HEK293 (cell line): ENCODE measurements around the gene NSUN3.
A peak's percentile ranks its signal among the peaks of the same experiment; 100 is the strongest.

ENCODE experiments used
- CTCF ChIA-PET: fragments of 350-600 bp; formaldehyde crosslinking; extraction: SDS; loops from one replicate; lab custom pipeline; 2021; ENCODE audit warnings: antibody characterized with exemption; lab: Yijun Ruan, JAX
- POLR2A ChIA-PET: fragments of 300-600 bp; formaldehyde crosslinking; extraction: SDS; loops from one replicate; lab custom pipeline; 2020; ENCODE audit warnings: antibody characterized with exemption, inconsistent platforms; lab: Yijun Ruan, JAX
- H3K27ac ChIP-seq: fragments of 200-500 bp; sonication (Bioruptor generic); 2 replicates; pipeline ENCODE4 v1.5.1; 2014; ENCODE audit warnings: low read depth, low read length, control low read depth, inconsistent platforms; ENCODE audit errors: extremely low read depth
- H3K36me3 ChIP-seq, 2 experiments: fragments of 200-500 bp in 1 of 2; sonication (Bioruptor generic) in 1 of 2; 1 replicate in 1 of 2; 2 replicates in 1 of 2; pipeline ENCODE4 v1.5.1; 2014 to 2017; ENCODE audit warnings: inconsistent platforms in 2 of 2, low read length in 2 of 2; ENCODE audit not compliant: control insufficient read depth in 2 of 2, insufficient read depth in 1 of 2
- H3K4me1 ChIP-seq: fragments of 200-500 bp; sonication (Bioruptor generic); 2 replicates; pipeline ENCODE4 v1.5.1; 2014; ENCODE audit warnings: mild to moderate bottlenecking, low read length, inconsistent platforms; ENCODE audit not compliant: control insufficient read depth, insufficient read depth
- H3K4me3 ChIP-seq: 2 replicates; pipeline ENCODE4 v1.5.1; 2011; ENCODE audit warnings: low read depth, mild to moderate bottlenecking, control low read depth, low read length, moderate library complexity
- H3K9me3 ChIP-seq: fragments of 200-500 bp; sonication (Bioruptor generic); 2 replicates; pipeline ENCODE4 v1.5.1; 2014; ENCODE audit warnings: low read depth, low read length, inconsistent platforms; ENCODE audit not compliant: control insufficient read depth, insufficient read depth
- HOXA7 ChIP-seq: sonication (generic); formaldehyde crosslinking; IDR thresholded peaks from 2 replicates; pipeline ENCODE4 v1.8.1; 2022; ENCODE audit warnings: missing genetic modification reagents, borderline replicate concordance
- OSR2 ChIP-seq: fragments of 450-650 bp; formaldehyde crosslinking; IDR thresholded peaks from 2 replicates; pipeline ENCODE4 v1.5.1; 2016; ENCODE audit warnings: missing biosample characterization, missing genetic modification characterization
- ZBTB48 ChIP-seq: fragments of 450-650 bp; formaldehyde crosslinking; IDR thresholded peaks from 2 replicates; pipeline ENCODE4 v1.5.1; 2016; ENCODE audit warnings: missing biosample characterization, missing genetic modification characterization
- ZFP3 ChIP-seq: fragments of 450-650 bp; formaldehyde crosslinking; IDR thresholded peaks from 2 replicates; pipeline ENCODE4 v1.5.1; 2016; ENCODE audit warnings: low read depth, missing biosample characterization, missing genetic modification characterization
- ZNF112 ChIP-seq: fragments of 450-650 bp; formaldehyde crosslinking; IDR thresholded peaks from 2 replicates; pipeline ENCODE4 v1.5.0; 2017; ENCODE audit warnings: missing biosample characterization, missing genetic modification characterization
- ZNF138 ChIP-seq: fragments of 450-650 bp; formaldehyde crosslinking; IDR thresholded peaks from 2 replicates; pipeline ENCODE4 v1.5.1; 2016; ENCODE audit warnings: missing biosample characterization, missing genetic modification characterization, borderline replicate concordance
- ZNF350 ChIP-seq: fragments of 450-650 bp; formaldehyde crosslinking; IDR thresholded peaks from 2 replicates; pipeline ENCODE4 v1.5.0; 2017; ENCODE audit warnings: missing biosample characterization, mild to moderate bottlenecking, missing genetic modification characterization
- ZNF366 ChIP-seq: fragments of 450-650 bp; formaldehyde crosslinking; conservative IDR thresholded peaks from 2 replicates; pipeline ENCODE4 v1.5.1; 2016; ENCODE audit warnings: missing biosample characterization, missing genetic modification characterization
- ZNF423 ChIP-seq: fragments of 450-650 bp; formaldehyde crosslinking; IDR thresholded peaks from 2 replicates; pipeline ENCODE4 v1.5.1; 2016; ENCODE audit warnings: missing biosample characterization, missing genetic modification characterization
- ZNF426 ChIP-seq: fragments of 450-650 bp; formaldehyde crosslinking; IDR thresholded peaks from 2 replicates; pipeline ENCODE4 v1.5.1; 2017; ENCODE audit warnings: missing biosample characterization, missing genetic modification characterization, mild to moderate bottlenecking, inconsistent platforms, moderate library complexity
- ZNF501 ChIP-seq: fragments of 450-650 bp; formaldehyde crosslinking; IDR thresholded peaks from 2 replicates; pipeline ENCODE4 v1.5.1; 2016; ENCODE audit warnings: missing biosample characterization, missing genetic modification characterization
- ZNF521 ChIP-seq: fragments of 450-650 bp; formaldehyde crosslinking; IDR thresholded peaks from 2 replicates; pipeline ENCODE4 v1.5.1; 2017; ENCODE audit warnings: missing biosample characterization, mild to moderate bottlenecking, missing genetic modification characterization
- ZNF529 ChIP-seq: fragments of 450-650 bp; formaldehyde crosslinking; IDR thresholded peaks from 2 replicates; pipeline ENCODE4 v1.5.1; 2017; ENCODE audit warnings: missing genetic modification characterization, missing biosample characterization; ENCODE audit not compliant: insufficient replicate concordance
- ZNF596 ChIP-seq: fragments of 450-650 bp; IDR thresholded peaks from 2 replicates; pipeline ENCODE4 v1.5.0; 2018; ENCODE audit warnings: missing biosample characterization, mild to moderate bottlenecking, missing genetic modification characterization, moderate library complexity
- ZNF792 ChIP-seq: fragments of 450-650 bp; formaldehyde crosslinking; IDR thresholded peaks from 2 replicates; pipeline ENCODE4 v1.5.1; 2016; ENCODE audit warnings: missing biosample characterization, missing genetic modification characterization
- ZNF843 ChIP-seq: fragments of 450-650 bp; formaldehyde crosslinking; IDR thresholded peaks from 2 replicates; pipeline ENCODE4 v1.5.1; 2016; ENCODE audit warnings: missing biosample characterization, missing genetic modification characterization
- TF ChIP-seq, protein P1 (sequence below): fragments of 450-650 bp; formaldehyde crosslinking; IDR thresholded peaks from 2 replicates; pipeline ENCODE4 v1.5.1; 2016; ENCODE audit warnings: missing biosample characterization, missing genetic modification characterization, borderline replicate concordance
- TF ChIP-seq, protein P2 (sequence below): fragments of 450-650 bp; formaldehyde crosslinking; IDR thresholded peaks from 2 replicates; pipeline ENCODE4 v1.5.1; 2016; ENCODE audit warnings: missing biosample characterization, missing genetic modification characterization, low read depth
- TF ChIP-seq, protein P3 (sequence below): fragments of 450-650 bp; formaldehyde crosslinking; conservative IDR thresholded peaks from 2 replicates; pipeline ENCODE4 v1.5.1; 2016; ENCODE audit warnings: low read depth, missing biosample characterization, missing genetic modification characterization
- TF ChIP-seq, protein P4 (sequence below): fragments of 450-650 bp; formaldehyde crosslinking; optimal IDR thresholded peaks from 2 replicates; pipeline ENCODE3; 2016; ENCODE audit warnings: missing biosample characterization, mild to moderate bottlenecking, missing genetic modification characterization
- TF ChIP-seq, protein P5 (sequence below): fragments of 450-650 bp; formaldehyde crosslinking; IDR thresholded peaks from 2 replicates; pipeline ENCODE4 v1.5.1; 2016; ENCODE audit warnings: missing biosample characterization, missing genetic modification characterization

NSUN3 gene

DNA sequence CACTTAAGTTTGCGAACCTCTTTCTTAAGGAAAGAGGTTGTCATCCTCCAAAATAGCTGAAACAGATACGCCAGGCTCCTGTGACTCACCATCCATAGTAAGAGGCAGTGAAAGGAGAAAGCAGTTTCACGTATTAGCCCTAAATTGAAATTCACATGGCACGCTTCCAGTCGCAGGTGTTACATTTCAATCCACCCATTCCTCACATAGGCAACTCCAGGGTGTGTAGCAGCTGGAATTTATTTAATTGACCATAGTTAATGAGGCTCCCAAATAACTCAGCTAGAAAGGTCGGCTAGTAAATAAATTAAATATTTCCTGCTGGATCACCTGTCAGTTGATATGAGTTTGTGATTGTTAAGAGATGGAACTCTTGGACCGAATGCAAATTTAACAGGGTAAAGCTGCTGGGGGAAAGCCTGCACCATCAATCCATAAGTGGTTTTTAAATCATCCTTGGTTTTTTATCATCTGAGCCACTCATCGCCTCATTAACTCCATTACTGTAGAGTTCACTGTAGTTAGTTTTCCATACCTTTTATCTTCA lies 19.6 kb downstream of the NSUN3 start (continued):
- TF ChIP-seq, protein P1, sequence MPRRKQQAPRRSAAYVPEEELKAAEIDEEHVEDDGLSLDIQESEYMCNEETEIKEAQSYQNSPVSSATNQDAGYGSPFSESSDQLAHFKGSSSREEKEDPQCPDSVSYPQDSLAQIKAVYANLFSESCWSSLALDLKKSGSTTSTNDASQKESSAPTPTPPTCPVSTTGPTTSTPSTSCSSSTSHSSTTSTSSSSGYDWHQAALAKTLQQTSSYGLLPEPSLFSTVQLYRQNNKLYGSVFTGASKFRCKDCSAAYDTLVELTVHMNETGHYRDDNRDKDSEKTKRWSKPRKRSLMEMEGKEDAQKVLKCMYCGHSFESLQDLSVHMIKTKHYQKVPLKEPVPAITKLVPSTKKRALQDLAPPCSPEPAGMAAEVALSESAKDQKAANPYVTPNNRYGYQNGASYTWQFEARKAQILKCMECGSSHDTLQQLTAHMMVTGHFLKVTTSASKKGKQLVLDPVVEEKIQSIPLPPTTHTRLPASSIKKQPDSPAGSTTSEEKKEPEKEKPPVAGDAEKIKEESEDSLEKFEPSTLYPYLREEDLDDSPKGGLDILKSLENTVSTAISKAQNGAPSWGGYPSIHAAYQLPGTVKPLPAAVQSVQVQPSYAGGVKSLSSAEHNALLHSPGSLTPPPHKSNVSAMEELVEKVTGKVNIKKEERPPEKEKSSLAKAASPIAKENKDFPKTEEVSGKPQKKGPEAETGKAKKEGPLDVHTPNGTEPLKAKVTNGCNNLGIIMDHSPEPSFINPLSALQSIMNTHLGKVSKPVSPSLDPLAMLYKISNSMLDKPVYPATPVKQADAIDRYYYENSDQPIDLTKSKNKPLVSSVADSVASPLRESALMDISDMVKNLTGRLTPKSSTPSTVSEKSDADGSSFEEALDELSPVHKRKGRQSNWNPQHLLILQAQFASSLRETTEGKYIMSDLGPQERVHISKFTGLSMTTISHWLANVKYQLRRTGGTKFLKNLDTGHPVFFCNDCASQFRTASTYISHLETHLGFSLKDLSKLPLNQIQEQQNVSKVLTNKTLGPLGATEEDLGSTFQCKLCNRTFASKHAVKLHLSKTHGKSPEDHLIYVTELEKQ (tag by site-specific recombination), result peak; percentile 64
- TF ChIP-seq ZNF596 (tag by site-specific recombination), result no peak
- TF ChIP-seq ZNF423, result no peak
- TF ChIP-seq ZFP3 (tag by site-specific recombination), result no peak
- TF ChIP-seq OSR2 (tag by site-specific recombination), result peak; percentile 91
- TF ChIP-seq ZNF792 (tag by site-specific recombination), result no peak

DNA sequence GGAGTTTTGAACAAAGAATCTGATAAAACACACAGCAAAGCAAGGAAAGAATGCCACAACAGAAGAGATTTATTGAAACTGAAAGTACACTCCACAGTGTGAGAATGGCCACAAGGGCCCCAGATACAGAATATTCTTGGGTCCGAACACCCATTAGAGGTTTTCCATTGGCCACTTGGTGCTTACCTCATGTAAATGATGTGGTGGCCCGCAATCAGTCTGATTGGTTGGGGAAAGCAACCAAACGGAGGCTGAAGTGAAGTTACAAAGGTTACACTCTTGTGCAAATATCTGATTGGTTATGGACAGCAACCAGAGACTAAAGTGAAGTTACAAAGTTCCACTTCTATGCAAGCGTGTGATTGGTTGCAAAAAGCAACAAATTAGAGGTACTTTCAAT lies 20.4 kb downstream of the NSUN3 start:
- ChIA-PET POLR2A (interaction anchor here (2.3 kb wide), 1 partner anchor 20 kb away, joined by 11 read pairs; the partner anchor contains the start of genes DHFR2 and NSUN3), CTCF (no interaction called here)
- H3K4me1 ChIP-seq, result no peaks in the 10 kb centered on the region; the same call in 1 of the 2 replicates

DNA sequence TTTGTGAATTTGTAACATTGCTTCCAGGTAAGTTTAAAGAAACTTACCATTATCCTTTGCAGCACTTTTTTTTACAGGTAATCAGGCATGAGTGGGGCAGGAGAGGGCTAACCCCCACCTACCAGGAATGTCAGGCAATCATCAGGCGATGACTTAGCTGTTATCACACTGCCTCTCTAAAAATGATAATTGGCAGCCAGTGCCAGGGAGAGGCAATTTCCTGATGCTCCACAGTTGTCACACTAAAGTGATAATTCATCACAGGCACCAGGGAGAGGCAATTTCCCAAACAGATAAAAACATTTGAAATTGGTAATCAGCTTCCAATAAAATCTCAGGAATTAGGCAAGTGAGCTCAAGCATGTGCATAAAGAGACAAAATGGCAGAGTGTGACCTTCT lies 26.3 kb downstream of the NSUN3 start:
- no peak for TF ChIP-seq ZNF843 (tag by site-specific recombination)
- no peak for TF ChIP-seq ZNF521 (tag by site-specific recombination)
- TF ChIP-seq ZNF501 (tag by site-specific recombination), result no peak
- no peak for TF ChIP-seq ZNF426
- TF ChIP-seq, protein P2, sequence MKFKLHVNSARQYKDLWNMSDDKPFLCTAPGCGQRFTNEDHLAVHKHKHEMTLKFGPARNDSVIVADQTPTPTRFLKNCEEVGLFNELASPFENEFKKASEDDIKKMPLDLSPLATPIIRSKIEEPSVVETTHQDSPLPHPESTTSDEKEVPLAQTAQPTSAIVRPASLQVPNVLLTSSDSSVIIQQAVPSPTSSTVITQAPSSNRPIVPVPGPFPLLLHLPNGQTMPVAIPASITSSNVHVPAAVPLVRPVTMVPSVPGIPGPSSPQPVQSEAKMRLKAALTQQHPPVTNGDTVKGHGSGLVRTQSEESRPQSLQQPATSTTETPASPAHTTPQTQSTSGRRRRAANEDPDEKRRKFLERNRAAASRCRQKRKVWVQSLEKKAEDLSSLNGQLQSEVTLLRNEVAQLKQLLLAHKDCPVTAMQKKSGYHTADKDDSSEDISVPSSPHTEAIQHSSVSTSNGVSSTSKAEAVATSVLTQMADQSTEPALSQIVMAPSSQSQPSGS (tag by site-specific recombination), result no peak
- TF ChIP-seq, protein P3, sequence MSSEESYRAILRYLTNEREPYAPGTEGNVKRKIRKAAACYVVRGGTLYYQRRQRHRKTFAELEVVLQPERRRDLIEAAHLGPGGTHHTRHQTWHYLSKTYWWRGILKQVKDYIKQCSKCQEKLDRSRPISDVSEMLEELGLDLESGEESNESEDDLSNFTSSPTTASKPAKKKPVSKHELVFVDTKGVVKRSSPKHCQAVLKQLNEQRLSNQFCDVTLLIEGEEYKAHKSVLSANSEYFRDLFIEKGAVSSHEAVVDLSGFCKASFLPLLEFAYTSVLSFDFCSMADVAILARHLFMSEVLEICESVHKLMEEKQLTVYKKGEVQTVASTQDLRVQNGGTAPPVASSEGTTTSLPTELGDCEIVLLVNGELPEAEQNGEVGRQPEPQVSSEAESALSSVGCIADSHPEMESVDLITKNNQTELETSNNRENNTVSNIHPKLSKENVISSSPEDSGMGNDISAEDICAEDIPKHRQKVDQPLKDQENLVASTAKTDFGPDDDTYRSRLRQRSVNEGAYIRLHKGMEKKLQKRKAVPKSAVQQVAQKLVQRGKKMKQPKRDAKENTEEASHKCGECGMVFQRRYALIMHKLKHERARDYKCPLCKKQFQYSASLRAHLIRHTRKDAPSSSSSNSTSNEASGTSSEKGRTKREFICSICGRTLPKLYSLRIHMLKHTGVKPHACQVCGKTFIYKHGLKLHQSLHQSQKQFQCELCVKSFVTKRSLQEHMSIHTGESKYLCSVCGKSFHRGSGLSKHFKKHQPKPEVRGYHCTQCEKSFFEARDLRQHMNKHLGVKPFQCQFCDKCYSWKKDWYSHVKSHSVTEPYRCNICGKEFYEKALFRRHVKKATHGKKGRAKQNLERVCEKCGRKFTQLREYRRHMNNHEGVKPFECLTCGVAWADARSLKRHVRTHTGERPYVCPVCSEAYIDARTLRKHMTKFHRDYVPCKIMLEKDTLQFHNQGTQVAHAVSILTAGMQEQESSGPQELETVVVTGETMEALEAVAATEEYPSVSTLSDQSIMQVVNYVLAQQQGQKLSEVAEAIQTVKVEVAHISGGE, result no peak
- no peak for TF ChIP-seq ZNF350 (tag by site-specific recombination)
- no peak for TF ChIP-seq ZNF138 (tag by site-specific recombination)
- no peak for TF ChIP-seq ZNF112 (tag by site-specific recombination)
- no peak for TF ChIP-seq HOXA7
- no peak for TF ChIP-seq ZNF366
- TF ChIP-seq ZBTB48 (tag by site-specific recombination), result no peak
- Histone ChIP-seq H3K9me3 (no peaks in the 10 kb centered on the region), H3K36me3 (peaks cover 4 to 29% of the 10 kb centered on the region in 2 experiments; a peak in 2 of 3 replicates), H3K4me3 (no peak overlapping the region), H3K4me1 (no peaks in the 10 kb centered on the region), H3K27ac (no peak overlapping the region)
- CTCF ChIA-PET, result interaction anchor here (0.6 kb wide), 2 partner anchors 24 to 118 kb away, joined by 3 read pairs; no protein-coding TSS in a partner anchor
- POLR2A ChIA-PET, result no interaction called here

More for the DNA sequence above, 20.4 kb downstream of the NSUN3 start:
- no peak overlapping the region for H3K4me3 ChIP-seq
- TF ChIP-seq, protein P4, sequence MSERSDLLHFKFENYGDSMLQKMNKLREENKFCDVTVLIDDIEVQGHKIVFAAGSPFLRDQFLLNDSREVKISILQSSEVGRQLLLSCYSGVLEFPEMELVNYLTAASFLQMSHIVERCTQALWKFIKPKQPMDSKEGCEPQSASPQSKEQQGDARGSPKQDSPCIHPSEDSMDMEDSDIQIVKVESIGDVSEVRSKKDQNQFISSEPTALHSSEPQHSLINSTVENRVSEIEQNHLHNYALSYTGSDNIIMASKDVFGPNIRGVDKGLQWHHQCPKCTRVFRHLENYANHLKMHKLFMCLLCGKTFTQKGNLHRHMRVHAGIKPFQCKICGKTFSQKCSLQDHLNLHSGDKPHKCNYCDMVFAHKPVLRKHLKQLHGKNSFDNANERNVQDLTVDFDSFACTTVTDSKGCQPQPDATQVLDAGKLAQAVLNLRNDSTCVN (tag by site-specific recombination), result no peak
- TF ChIP-seq, protein P5, sequence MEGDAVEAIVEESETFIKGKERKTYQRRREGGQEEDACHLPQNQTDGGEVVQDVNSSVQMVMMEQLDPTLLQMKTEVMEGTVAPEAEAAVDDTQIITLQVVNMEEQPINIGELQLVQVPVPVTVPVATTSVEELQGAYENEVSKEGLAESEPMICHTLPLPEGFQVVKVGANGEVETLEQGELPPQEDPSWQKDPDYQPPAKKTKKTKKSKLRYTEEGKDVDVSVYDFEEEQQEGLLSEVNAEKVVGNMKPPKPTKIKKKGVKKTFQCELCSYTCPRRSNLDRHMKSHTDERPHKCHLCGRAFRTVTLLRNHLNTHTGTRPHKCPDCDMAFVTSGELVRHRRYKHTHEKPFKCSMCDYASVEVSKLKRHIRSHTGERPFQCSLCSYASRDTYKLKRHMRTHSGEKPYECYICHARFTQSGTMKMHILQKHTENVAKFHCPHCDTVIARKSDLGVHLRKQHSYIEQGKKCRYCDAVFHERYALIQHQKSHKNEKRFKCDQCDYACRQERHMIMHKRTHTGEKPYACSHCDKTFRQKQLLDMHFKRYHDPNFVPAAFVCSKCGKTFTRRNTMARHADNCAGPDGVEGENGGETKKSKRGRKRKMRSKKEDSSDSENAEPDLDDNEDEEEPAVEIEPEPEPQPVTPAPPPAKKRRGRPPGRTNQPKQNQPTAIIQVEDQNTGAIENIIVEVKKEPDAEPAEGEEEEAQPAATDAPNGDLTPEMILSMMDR (tag by site-specific recombination), result no peak
- no peak for TF ChIP-seq ZNF529
- peaks cover 4 to 16% of the 10 kb centered on the region in 2 experiments; a peak in 2 of 3 replicates for H3K36me3 ChIP-seq
- H3K27ac ChIP-seq, result no peak overlapping the region
- no peaks in the 10 kb centered on the region for H3K9me3 ChIP-seq
